HepG2 (cell line): ENCODE measurements around the gene FOXA3. TPM values are rescaled to one million over a fixed set of nuclear protein-coding genes. Genes with fewer than 3 reads are reported as not detected.

Experiments used
- BCL6 ChIP-seq: IDR thresholded peaks from 2 replicates; pipeline ENCODE4 v1.6.1; 2016; ENCODE audit warnings: missing genetic modification reagents, missing compliant biosample characterization
- CEBPG ChIP-seq: IDR thresholded peaks from 2 replicates; pipeline ENCODE4 v1.6.1; 2016
- KLF11 ChIP-seq: IDR thresholded peaks from 2 replicates; pipeline ENCODE4 v1.6.1; 2016; ENCODE audit warnings: missing compliant biosample characterization
- POLR2A ChIP-seq, 2 experiments: IDR thresholded peaks; 2 replicates each; pipeline ENCODE4 v1.6.1; 2011; ENCODE audit warnings: low read depth in 2 of 2, low read length in 2 of 2, mild to moderate bottlenecking in 1 of 2, moderate library complexity in 1 of 2; ENCODE audit not compliant: insufficient read depth in 1 of 2
- POLR2G ChIP-seq: fragments of 200-400 bp; formaldehyde crosslinking; IDR thresholded peaks from 2 replicates; pipeline ENCODE4 v1.6.1; 2018; ENCODE audit warnings: mild to moderate bottlenecking, low read depth, low read length, moderate library complexity
- RXRB ChIP-seq: IDR thresholded peaks from 2 replicates; pipeline ENCODE4 v1.6.1; 2016; ENCODE audit warnings: borderline replicate concordance, missing genetic modification reagents, missing compliant biosample characterization
- SCMH1 ChIP-seq: sonication (generic); formaldehyde crosslinking; IDR thresholded peaks from 2 replicates; pipeline ENCODE4 v1.9.0; 2021; ENCODE audit warnings: missing genetic modification reagents, mild to moderate bottlenecking, borderline replicate concordance
- SIX4 ChIP-seq: sonication (generic); formaldehyde crosslinking; IDR thresholded peaks from 2 replicates; pipeline ENCODE4 v1.4.0; 2020; ENCODE audit warnings: missing genetic modification reagents
- SOX13 ChIP-seq, 3 experiments: fragments of 450-650 bp in 1 of 3; sonication (generic) in 1 of 3; formaldehyde crosslinking in 1 of 3; IDR thresholded peaks in 2 of 3; conservative IDR thresholded peaks in 1 of 3; 2 replicates each; pipeline versions ENCODE4 v1.5.0 to v1.6.1; 2016 to 2020; ENCODE audit warnings: antibody characterized with exemption in 1 of 3, mild to moderate bottlenecking in 1 of 3, missing compliant biosample characterization in 1 of 3, missing genetic modification reagents in 1 of 3, moderate library complexity in 1 of 3
- ZNF256 ChIP-seq: sonication (generic); formaldehyde crosslinking; conservative IDR thresholded peaks from 2 replicates; pipeline ENCODE4 v1.4.0; 2020; ENCODE audit warnings: missing genetic modification reagents
- ZNF331 ChIP-seq: sonication (generic); formaldehyde crosslinking; IDR thresholded peaks from 2 replicates; pipeline ENCODE4 v1.4.0; 2020; ENCODE audit warnings: missing genetic modification reagents
- ZNF350 ChIP-seq: sonication (generic); formaldehyde crosslinking; IDR thresholded peaks from 2 replicates; pipeline ENCODE4 v1.4.0; 2020; ENCODE audit warnings: mild to moderate bottlenecking, low read depth, missing genetic modification reagents, borderline replicate concordance
- ZNF543 ChIP-seq: sonication (generic); formaldehyde crosslinking; IDR thresholded peaks from 2 replicates; pipeline ENCODE4 v1.4.0; 2020; ENCODE audit warnings: mild to moderate bottlenecking, missing genetic modification reagents
- ZNF550 ChIP-seq: sonication (generic); formaldehyde crosslinking; IDR thresholded peaks from 2 replicates; pipeline ENCODE4 v1.4.0; 2020; ENCODE audit warnings: mild to moderate bottlenecking, missing genetic modification reagents, borderline replicate concordance
- ZNF652 ChIP-seq: IDR thresholded peaks from 2 replicates; pipeline ENCODE4 v1.6.1; 2016; ENCODE audit warnings: low read depth, borderline replicate concordance
- ZNF75D ChIP-seq: sonication (generic); formaldehyde crosslinking; IDR thresholded peaks from 2 replicates; pipeline ENCODE4 v1.8.1; 2023; ENCODE audit warnings: missing genetic modification reagents, mild to moderate bottlenecking, borderline replicate concordance
- ZNF83 ChIP-seq: sonication (generic); formaldehyde crosslinking; IDR thresholded peaks from 2 replicates; pipeline ENCODE4 v1.4.0; 2020; ENCODE audit warnings: missing genetic modification reagents, mild to moderate bottlenecking, borderline replicate concordance
- polyA plus RNA-seq, 8 experiments: library from polyadenylated mRNA; depleted of rRNA in 3 of 8; stranded (reverse) in 7 of 8; unstranded in 1 of 8; fragments of >200 nt; fragmentation: Illumina TruSeq in 4 of 8; extraction: Trizol in 4 of 8; gene quantifications; 2 replicates each; pipeline versions ENCODE4 v1.2.1 to v1.2.3, GENCODE V29; 2011 to 2016; ENCODE audit warnings: low read depth in 4 of 8, missing spikeins in 1 of 8, mixed read lengths in 1 of 8; ENCODE audit not compliant: insufficient read depth in 1 of 8
- total RNA-seq, 5 experiments: library from RNA; depleted of rRNA; stranded (reverse); fragments of >200 nt; fragmentation: Illumina TruSeq; extraction: Trizol; gene quantifications; 2 replicates each; pipeline ENCODE4 v1.2.3, GENCODE V29; 2016; ENCODE audit warnings: low read depth in 1 of 5
- TF ChIP-seq, protein P1 (sequence below): sonication (generic); formaldehyde crosslinking; IDR thresholded peaks from 2 replicates; pipeline ENCODE4 v1.8.0; 2022; ENCODE audit warnings: low read depth, missing genetic modification reagents
- TF ChIP-seq, protein P2 (sequence below): sonication (generic); formaldehyde crosslinking; IDR thresholded peaks from 2 replicates; pipeline ENCODE4 v1.5.0; 2020; ENCODE audit warnings: mild to moderate bottlenecking, missing genetic modification reagents, moderate library complexity
- TF ChIP-seq, protein P3 (sequence below): sonication (generic); formaldehyde crosslinking; IDR thresholded peaks from 2 replicates; pipeline ENCODE4 v1.4.0; 2020; ENCODE audit warnings: mild to moderate bottlenecking, missing genetic modification reagents
- TF ChIP-seq, protein P4 (sequence below): IDR thresholded peaks from 2 replicates; pipeline ENCODE4 v1.6.1; 2016; ENCODE audit warnings: mild to moderate bottlenecking

FOXA3 gene
- total and polyA plus RNA-seq, 2 of the 13 experiments (the other 11 are each of a cell fraction or from before 2014, with no cell fraction given): 29.8 to 47.6 TPM

DNA sequence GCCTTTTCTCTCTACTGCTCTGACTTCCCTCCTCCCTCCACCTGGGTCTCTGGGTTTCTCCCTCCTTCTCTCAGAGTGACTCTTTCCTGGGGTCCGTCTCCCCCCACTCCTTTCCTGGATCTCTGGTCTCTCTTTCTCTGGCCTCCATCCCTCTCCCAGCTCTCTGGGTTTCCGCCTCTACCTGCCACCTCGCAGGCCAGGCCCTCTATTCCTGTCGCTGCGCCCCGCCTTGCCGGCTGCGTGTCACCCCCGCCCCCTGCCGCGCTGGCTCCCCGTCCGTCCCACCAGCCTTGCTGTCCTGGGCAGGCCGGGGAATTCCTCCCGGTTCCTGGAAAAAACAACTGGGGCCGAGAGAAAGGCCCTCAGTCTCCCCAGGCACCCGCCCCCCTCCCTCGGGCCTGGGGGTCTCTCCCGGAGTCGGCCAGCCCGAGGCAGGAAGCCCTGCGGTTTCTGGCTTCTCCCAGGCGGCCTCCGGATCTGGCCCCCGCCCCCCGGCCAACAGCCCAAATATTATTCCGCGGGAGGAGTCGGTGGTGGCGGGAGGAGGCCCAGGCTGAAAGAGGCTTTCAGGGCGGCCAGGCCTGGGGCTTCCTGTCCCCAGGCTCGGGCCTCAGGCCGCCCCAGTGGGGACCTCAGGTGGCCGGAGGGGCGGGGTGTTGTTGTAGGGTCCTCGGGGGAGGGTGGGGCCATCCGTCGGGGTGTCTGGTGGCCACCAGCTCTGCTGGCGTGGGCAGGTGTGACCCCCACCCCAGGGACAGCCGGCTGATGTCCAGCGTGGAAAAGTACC, 12.5 kb downstream of the FOXA3 start (continued):
- TF ChIP-seq, protein P1, sequence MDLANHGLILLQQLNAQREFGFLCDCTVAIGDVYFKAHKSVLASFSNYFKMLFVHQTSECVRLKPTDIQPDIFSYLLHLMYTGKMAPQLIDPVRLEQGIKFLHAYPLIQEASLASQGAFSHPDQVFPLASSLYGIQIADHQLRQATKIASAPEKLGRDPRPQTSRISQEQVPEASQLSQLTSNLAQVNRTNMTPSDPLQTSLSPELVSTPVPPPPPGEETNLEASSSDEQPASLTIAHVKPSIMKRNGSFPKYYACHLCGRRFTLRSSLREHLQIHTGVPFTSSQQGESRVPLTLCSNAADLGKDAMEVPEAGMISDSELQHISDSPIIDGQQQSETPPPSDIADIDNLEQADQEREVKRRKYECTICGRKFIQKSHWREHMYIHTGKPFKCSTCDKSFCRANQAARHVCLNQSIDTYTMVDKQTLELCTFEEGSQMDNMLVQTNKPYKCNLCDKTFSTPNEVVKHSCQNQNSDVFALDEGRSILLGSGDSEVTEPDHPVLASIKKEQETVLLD (CRISPR knock-in tag): peak; percentile 49; the same call in 1 of the 2 replicates
- TF ChIP-seq SCMH1 (CRISPR knock-in tag): no peak
- TF ChIP-seq ZNF550: peak; percentile 67; the same call in 1 of the 2 replicates
- TF ChIP-seq CEBPG (CRISPR knock-in tag): peak; percentile 24; the same call in 1 of the 2 replicates
- peak in 1 of 2 experiments; percentile 56; a peak in 2 of 4 replicates for TF ChIP-seq POLR2A (IDR thresholded peaks at IDR 0.05; ENCODE audit: insufficient read depth in 1 of 2, low read depth in 2 of 2, low read length in 2 of 2)
- no peak for TF ChIP-seq ZNF75D (CRISPR knock-in tag)
- TF ChIP-seq ZNF83 (CRISPR knock-in tag): no peak
- peak; percentile 81 for TF ChIP-seq BCL6 (CRISPR knock-in tag)
- no peak for TF ChIP-seq ZNF256
- peak; percentile 79; the same call in 1 of the 2 replicates for TF ChIP-seq ZNF350 (CRISPR knock-in tag)
- peak; percentile 60; the same call in 1 of the 2 replicates for TF ChIP-seq ZNF331 (CRISPR knock-in tag)
- peak; percentile 72 for TF ChIP-seq POLR2G
- TF ChIP-seq, protein P2, sequence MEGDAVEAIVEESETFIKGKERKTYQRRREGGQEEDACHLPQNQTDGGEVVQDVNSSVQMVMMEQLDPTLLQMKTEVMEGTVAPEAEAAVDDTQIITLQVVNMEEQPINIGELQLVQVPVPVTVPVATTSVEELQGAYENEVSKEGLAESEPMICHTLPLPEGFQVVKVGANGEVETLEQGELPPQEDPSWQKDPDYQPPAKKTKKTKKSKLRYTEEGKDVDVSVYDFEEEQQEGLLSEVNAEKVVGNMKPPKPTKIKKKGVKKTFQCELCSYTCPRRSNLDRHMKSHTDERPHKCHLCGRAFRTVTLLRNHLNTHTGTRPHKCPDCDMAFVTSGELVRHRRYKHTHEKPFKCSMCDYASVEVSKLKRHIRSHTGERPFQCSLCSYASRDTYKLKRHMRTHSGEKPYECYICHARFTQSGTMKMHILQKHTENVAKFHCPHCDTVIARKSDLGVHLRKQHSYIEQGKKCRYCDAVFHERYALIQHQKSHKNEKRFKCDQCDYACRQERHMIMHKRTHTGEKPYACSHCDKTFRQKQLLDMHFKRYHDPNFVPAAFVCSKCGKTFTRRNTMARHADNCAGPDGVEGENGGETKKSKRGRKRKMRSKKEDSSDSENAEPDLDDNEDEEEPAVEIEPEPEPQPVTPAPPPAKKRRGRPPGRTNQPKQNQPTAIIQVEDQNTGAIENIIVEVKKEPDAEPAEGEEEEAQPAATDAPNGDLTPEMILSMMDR (CRISPR knock-in tag): peak; percentile 25; the same call in 1 of the 2 replicates
- peak; percentile 23; the same call in 1 of the 2 replicates for TF ChIP-seq RXRB (CRISPR knock-in tag)
- TF ChIP-seq ZNF652 (CRISPR knock-in tag): peak; percentile 35; the same call in 1 of the 2 replicates
- TF ChIP-seq ZNF543 (CRISPR knock-in tag): peak; percentile 29; the same call in 1 of the 2 replicates
- TF ChIP-seq, protein P3, sequence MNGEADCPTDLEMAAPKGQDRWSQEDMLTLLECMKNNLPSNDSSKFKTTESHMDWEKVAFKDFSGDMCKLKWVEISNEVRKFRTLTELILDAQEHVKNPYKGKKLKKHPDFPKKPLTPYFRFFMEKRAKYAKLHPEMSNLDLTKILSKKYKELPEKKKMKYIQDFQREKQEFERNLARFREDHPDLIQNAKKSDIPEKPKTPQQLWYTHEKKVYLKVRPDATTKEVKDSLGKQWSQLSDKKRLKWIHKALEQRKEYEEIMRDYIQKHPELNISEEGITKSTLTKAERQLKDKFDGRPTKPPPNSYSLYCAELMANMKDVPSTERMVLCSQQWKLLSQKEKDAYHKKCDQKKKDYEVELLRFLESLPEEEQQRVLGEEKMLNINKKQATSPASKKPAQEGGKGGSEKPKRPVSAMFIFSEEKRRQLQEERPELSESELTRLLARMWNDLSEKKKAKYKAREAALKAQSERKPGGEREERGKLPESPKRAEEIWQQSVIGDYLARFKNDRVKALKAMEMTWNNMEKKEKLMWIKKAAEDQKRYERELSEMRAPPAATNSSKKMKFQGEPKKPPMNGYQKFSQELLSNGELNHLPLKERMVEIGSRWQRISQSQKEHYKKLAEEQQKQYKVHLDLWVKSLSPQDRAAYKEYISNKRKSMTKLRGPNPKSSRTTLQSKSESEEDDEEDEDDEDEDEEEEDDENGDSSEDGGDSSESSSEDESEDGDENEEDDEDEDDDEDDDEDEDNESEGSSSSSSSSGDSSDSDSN (CRISPR knock-in tag): peak; percentile 87
- TF ChIP-seq KLF11 (CRISPR knock-in tag): peak; percentile 89; the same call in 1 of the 2 replicates
- TF ChIP-seq, protein P4, sequence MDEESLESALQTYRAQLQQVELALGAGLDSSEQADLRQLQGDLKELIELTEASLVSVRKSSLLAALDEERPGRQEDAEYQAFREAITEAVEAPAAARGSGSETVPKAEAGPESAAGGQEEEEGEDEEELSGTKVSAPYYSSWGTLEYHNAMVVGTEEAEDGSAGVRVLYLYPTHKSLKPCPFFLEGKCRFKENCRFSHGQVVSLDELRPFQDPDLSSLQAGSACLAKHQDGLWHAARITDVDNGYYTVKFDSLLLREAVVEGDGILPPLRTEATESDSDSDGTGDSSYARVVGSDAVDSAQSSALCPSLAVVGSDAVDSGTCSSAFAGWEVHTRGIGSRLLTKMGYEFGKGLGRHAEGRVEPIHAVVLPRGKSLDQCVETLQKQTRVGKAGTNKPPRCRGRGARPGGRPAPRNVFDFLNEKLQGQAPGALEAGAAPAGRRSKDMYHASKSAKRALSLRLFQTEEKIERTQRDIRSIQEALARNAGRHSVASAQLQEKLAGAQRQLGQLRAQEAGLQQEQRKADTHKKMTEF (CRISPR knock-in tag): peak; percentile 58; the same call in 1 of the 2 replicates
- TF ChIP-seq SIX4 (CRISPR knock-in tag): peak; percentile 50
- TF ChIP-seq SOX13 (IDR thresholded peaks at IDR 0.05): no peak
- TF ChIP-seq SOX13 (CRISPR knock-in tag; conservative IDR thresholded peaks at IDR 0.05 in 1 of 2, IDR thresholded peaks at IDR 0.05 in 1 of 2): peak in 1 of 2 experiments; percentile 42; a peak in 2 of 4 replicates
